Vagina (tissue), 2 donors: ENCODE measurements around the gene CHCHD4. TPM values are rescaled to one million over a fixed set of nuclear protein-coding genes. Genes with fewer than 3 reads are reported as not detected.
A peak's percentile ranks its signal among the peaks of the same experiment; 100 is the strongest.

Experiments used
- DNase-seq, 2 donors: peaks; one replicate each; pipeline ENCODE4 v3.0.0-alpha.2; 2017; ENCODE audit errors: extremely low spot score in 2 of 2
- H3K27ac ChIP-seq: fragments of 200-600 bp; sonication (generic); one replicate; pipeline ENCODE4 v1.5.1; 2019
- H3K27me3 ChIP-seq: fragments of 200-600 bp; sonication (generic); one replicate; pipeline ENCODE4 v1.5.1; 2019
- H3K36me3 ChIP-seq, 2 donors: fragments of 200-600 bp; sonication (generic); one replicate each; pipeline ENCODE4 v1.5.1; 2017 to 2019
- H3K4me1 ChIP-seq: fragments of 200-600 bp; sonication (generic); one replicate; pipeline ENCODE4 v1.5.1; 2019
- H3K4me3 ChIP-seq, 2 donors: fragments of 200-600 bp; sonication (generic); 1 replicate in 1 of 2; 2 replicates in 1 of 2; pipeline ENCODE4 v1.5.1; 2016 to 2019
- H3K9me3 ChIP-seq: fragments of 200-600 bp; sonication (generic); one replicate; pipeline ENCODE4 v1.5.1; 2019
- POLR2A ChIP-seq, 2 donors: fragments of 450-650 bp; IDR thresholded peaks; one replicate each; pipeline ENCODE4 v1.6.1; 2017; ENCODE audit warnings: antibody characterized with exemption in 2 of 2, mild to moderate bottlenecking in 2 of 2, moderate library complexity in 2 of 2
- POLR2AphosphoS5 ChIP-seq, 2 donors: sonication (generic); formaldehyde crosslinking; IDR thresholded peaks; one replicate each; pipeline ENCODE4 v1.9.0; 2017; ENCODE audit warnings: antibody characterized with exemption in 2 of 2, mild to moderate bottlenecking in 2 of 2, low read depth in 1 of 2; ENCODE audit not compliant: insufficient read depth in 1 of 2
- intact Hi-C: fragments of 100-400 bp; cut with DNase I; formaldehyde crosslinking; loops from one replicate; pipeline ENCODE4 v1.15.1; 2023
- total RNA-seq: library from RNA; depleted of rRNA; stranded (reverse); fragments of >200 nt; gene quantifications from one replicate; pipeline ENCODE4 v1.2.3, GENCODE V29; 2016
- TF ChIP-seq, protein P1 (sequence below), 3 experiments: fragments of 450-650 bp in 2 of 3; fragments of 200-600 bp in 1 of 3; sonication (generic) in 1 of 3; IDR thresholded peaks; one replicate each; pipeline ENCODE4 v1.5.1; 2017 to 2019; ENCODE audit warnings: antibody characterized with exemption in 3 of 3, mild to moderate bottlenecking in 2 of 3, moderate library complexity in 2 of 3

The CHCHD4 gene
- total RNA-seq, 1 donor from 2014 or later, result 10.6 TPM

GRCh38 chr3:14147066-14147435, 22.4 kb upstream of the CHCHD4 start:
- peak in 1 of 2 donors; percentile 71 for DNase-seq
- Histone ChIP-seq H3K36me3 (peaks cover 0 to 40% of the 10 kb centered on the region in 2 donors), H3K9me3 (no peaks in the 10 kb centered on the region), H3K4me3 (no peak overlapping the region), H3K27ac (peak overlapping the region; percentile 42), H3K4me1 (peaks cover 44% of the 10 kb centered on the region), H3K27me3 (no peaks in the 10 kb centered on the region)
- intact Hi-C loops, result no loop called here
- TF ChIP-seq POLR2A (IDR thresholded peaks at IDR 0.05) (no peak), POLR2AphosphoS5 (IDR thresholded peaks at IDR 0.05; ENCODE audit: insufficient read depth in 1 of 2, low read depth in 1 of 2) (no peak)
- TF ChIP-seq, protein P1, sequence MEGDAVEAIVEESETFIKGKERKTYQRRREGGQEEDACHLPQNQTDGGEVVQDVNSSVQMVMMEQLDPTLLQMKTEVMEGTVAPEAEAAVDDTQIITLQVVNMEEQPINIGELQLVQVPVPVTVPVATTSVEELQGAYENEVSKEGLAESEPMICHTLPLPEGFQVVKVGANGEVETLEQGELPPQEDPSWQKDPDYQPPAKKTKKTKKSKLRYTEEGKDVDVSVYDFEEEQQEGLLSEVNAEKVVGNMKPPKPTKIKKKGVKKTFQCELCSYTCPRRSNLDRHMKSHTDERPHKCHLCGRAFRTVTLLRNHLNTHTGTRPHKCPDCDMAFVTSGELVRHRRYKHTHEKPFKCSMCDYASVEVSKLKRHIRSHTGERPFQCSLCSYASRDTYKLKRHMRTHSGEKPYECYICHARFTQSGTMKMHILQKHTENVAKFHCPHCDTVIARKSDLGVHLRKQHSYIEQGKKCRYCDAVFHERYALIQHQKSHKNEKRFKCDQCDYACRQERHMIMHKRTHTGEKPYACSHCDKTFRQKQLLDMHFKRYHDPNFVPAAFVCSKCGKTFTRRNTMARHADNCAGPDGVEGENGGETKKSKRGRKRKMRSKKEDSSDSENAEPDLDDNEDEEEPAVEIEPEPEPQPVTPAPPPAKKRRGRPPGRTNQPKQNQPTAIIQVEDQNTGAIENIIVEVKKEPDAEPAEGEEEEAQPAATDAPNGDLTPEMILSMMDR (IDR thresholded peaks at IDR 0.05), result no peak

DNA sequence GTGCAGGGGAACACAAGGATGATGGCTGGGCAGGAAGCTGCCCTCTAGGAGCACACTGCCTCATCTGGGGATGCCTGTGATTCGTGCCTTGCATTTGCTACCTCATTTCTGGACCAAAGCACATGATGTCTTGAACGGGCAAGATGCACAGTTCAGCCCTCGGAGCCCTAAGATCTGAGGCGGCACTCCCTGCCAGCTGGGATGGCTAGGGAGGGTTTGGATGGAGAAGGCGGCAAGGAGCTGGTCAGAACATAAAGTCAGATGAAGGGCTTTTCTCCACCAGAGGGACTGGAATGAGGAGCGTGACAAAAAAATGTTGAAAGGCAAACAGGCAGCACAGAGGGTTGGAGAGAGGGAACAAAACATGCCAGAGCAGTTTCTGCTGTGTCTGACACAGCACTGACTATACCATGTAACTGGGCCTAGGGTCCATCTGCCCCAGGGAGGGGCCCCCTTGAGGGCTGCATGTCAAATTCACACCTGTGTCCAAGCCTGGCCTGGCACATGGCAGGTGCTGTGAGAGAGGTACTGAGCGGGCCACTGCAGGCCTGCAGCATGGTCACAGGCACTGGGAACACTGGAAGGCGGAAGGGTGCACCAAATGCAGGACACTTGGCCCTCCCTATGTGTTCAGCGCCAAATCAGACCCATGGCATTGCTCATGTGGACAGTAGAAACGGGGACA, 21.9 kb upstream of the CHCHD4 start:
- Histone ChIP-seq H3K27me3 (no peaks in the 10 kb centered on the region), H3K4me1 (peaks cover 44% of the 10 kb centered on the region), H3K9me3 (no peaks in the 10 kb centered on the region), H3K36me3 (peaks cover 0 to 35% of the 10 kb centered on the region in 2 donors), H3K27ac (peak overlapping the region; percentile 81), H3K4me3 (no peak overlapping the region)
- peak in 1 of 2 donors; percentile 79 for DNase-seq
- intact Hi-C loops, result no loop called here
- no peak for TF ChIP-seq POLR2AphosphoS5 (IDR thresholded peaks at IDR 0.05; ENCODE audit: insufficient read depth in 1 of 2, low read depth in 1 of 2)
- TF ChIP-seq POLR2A (IDR thresholded peaks at IDR 0.05), result no peak
- TF ChIP-seq, protein P1 (IDR thresholded peaks at IDR 0.05), result no peak

GRCh38 chr3:14145670-14146380, 21.2 kb upstream of the CHCHD4 start:
- peaks cover 0 to 30% of the 10 kb centered on the region in 2 donors for H3K36me3 ChIP-seq
- peaks cover 44% of the 10 kb centered on the region for H3K4me1 ChIP-seq
- intact Hi-C loops, result no loop called here
- H3K27me3 ChIP-seq, result no peaks in the 10 kb centered on the region
- peak overlapping the region; percentile 81 for H3K27ac ChIP-seq
- no peaks in the 10 kb centered on the region for H3K9me3 ChIP-seq
- DNase-seq, result peak in 1 of 2 donors; percentile 89
- H3K4me3 ChIP-seq, result no peak overlapping the region
- TF ChIP-seq, protein P1 (IDR thresholded peaks at IDR 0.05), result no peak
- TF ChIP-seq POLR2A (IDR thresholded peaks at IDR 0.05) (no peak), POLR2AphosphoS5 (IDR thresholded peaks at IDR 0.05; ENCODE audit: insufficient read depth in 1 of 2, low read depth in 1 of 2) (no peak)

- peaks cover 0 to 36% of the 10 kb centered on the region in 2 donors for H3K36me3 ChIP-seq
- H3K9me3 ChIP-seq, result no peaks in the 10 kb centered on the region
- no peak for DNase-seq
- peak overlapping the region; percentile 81 for H3K27ac ChIP-seq
- no peak overlapping the region for H3K4me3 ChIP-seq
- H3K27me3 ChIP-seq, result no peaks in the 10 kb centered on the region
- intact Hi-C loops, result no loop called here
- TF ChIP-seq, protein P1 (IDR thresholded peaks at IDR 0.05), result no peak
- peaks cover 44% of the 10 kb centered on the region for H3K4me1 ChIP-seq
Measured at GRCh38 chr3:14145236-14145635, 20.6 kb upstream of the CHCHD4 start.
